Breast epithelium (tissue), 4 donors: ENCODE data around the gene PRKX. TPM values are rescaled to one million over a fixed set of nuclear protein-coding genes. Genes with fewer than 3 reads are reported as not detected.
"Not testable (repeated sequence)": the region's sequence is repeated elsewhere in the genome, so short reads cannot be mapped to it uniquely, and the experiment has no call there.

Experiments
- DNase-seq, 2 donors: peaks; one replicate each; pipeline ENCODE4 v3.0.0-alpha.2; 2019; ENCODE audit warnings: low spot score in 2 of 2
- H3K27ac ChIP-seq, 2 donors: fragments of 200-600 bp; sonication (generic) in 1 of 2; one replicate each; pipeline ENCODE4 v1.5.1; 2016 to 2019; ENCODE audit warnings: mild to moderate bottlenecking in 1 of 2
- H3K27me3 ChIP-seq, 2 donors: fragments of 200-600 bp; sonication (generic) in 1 of 2; one replicate each; pipeline versions ENCODE4 v1.5.1 to v1.6.0; 2017 to 2019; ENCODE audit warnings: control low read depth in 1 of 2, mild to moderate bottlenecking in 1 of 2
- H3K36me3 ChIP-seq: fragments of 200-600 bp; one replicate; pipeline ENCODE4 v1.5.1; 2019
- H3K4me1 ChIP-seq, 2 donors: fragments of 200-600 bp; sonication (generic); one replicate each; pipeline ENCODE4 v1.5.1; 2016 to 2019; ENCODE audit warnings: control low read depth in 1 of 2
- H3K4me3 ChIP-seq, 3 donors: fragments of 200-600 bp; sonication (generic); 1 replicate in 2 of 3; 2 replicates in 1 of 3; pipeline ENCODE4 v1.5.1; 2016 to 2019; ENCODE audit warnings: mild to moderate bottlenecking in 3 of 3, moderate library complexity in 2 of 3
- H3K9me3 ChIP-seq, 2 donors: fragments of 200-600 bp; sonication (generic) in 1 of 2; one replicate each; pipeline ENCODE4 v1.5.1; 2016 to 2019; ENCODE audit warnings: control low read depth in 1 of 2
- CTCF ChIP-seq, 3 donors: fragments of 450-650 bp; IDR thresholded peaks; one replicate each; pipeline ENCODE4 v1.5.1; 2016 to 2017; ENCODE audit warnings: antibody characterized with exemption in 3 of 3, mild to moderate bottlenecking in 3 of 3, moderate library complexity in 3 of 3
- POLR2A ChIP-seq: fragments of 450-650 bp; IDR thresholded peaks from one replicate; pipeline ENCODE4 v1.6.1; 2016; ENCODE audit warnings: antibody characterized with exemption, mild to moderate bottlenecking, moderate library complexity
- POLR2AphosphoS5 ChIP-seq, 3 donors: sonication (generic); formaldehyde crosslinking; IDR thresholded peaks; one replicate each; pipeline ENCODE4 v1.6.1; 2017; ENCODE audit warnings: antibody characterized with exemption in 3 of 3
- intact Hi-C: fragments of 100-400 bp; cut with DNase I; formaldehyde crosslinking; loops from one replicate; pipeline ENCODE4 v1.15.1; 2023; ENCODE audit warnings: low total_unique reads
- total RNA-seq, 3 donors: library from RNA; depleted of rRNA; stranded (reverse); fragments of >200 nt; gene quantifications; one replicate each; pipeline ENCODE4 v1.1.0, GENCODE V29; 2016

PRKX gene
- total RNA-seq, 3 donors from 2014 or later, result 9.4 to 28.5 (median 27.1) TPM

GRCh38 chrX:3738509-3738908, 25.1 kb upstream of the PRKX start:
- H3K36me3 ChIP-seq, result no peaks in the 10 kb centered on the region
- H3K4me3 ChIP-seq, result no peak overlapping the region
- TF ChIP-seq POLR2AphosphoS5 (IDR thresholded peaks at IDR 0.05) (no peak), POLR2A (no peak), CTCF (IDR thresholded peaks at IDR 0.05) (no peak)
- H3K27ac ChIP-seq, result no peak overlapping the region
- intact Hi-C loops, result no loop called here
- peaks cover 0 to 2% of the 10 kb centered on the region in 2 donors for H3K27me3 ChIP-seq
- DNase-seq, result no peak
- H3K9me3 ChIP-seq, result peaks cover 0 to 10% of the 10 kb centered on the region in 2 donors
- no peaks in the 10 kb centered on the region for H3K4me1 ChIP-seq

GRCh38 chrX:3736536-3736935, 23.1 kb upstream of the PRKX start:
- H3K27me3 ChIP-seq, H3K9me3 ChIP-seq, H3K36me3 ChIP-seq, H3K4me3 ChIP-seq, intact Hi-C loops, DNase-seq, H3K27ac ChIP-seq, H3K4me1 ChIP-seq: not testable (repeated sequence)

GRCh38 chrX:3735891-3736290, 22.4 kb upstream of the PRKX start:
- H3K4me3 ChIP-seq, H3K36me3 ChIP-seq, H3K4me1 ChIP-seq, intact Hi-C loops, DNase-seq, H3K27ac ChIP-seq, H3K9me3 ChIP-seq, H3K27me3 ChIP-seq: not testable (repeated sequence)

- DNase-seq, result not testable (repeated sequence)
Measured at GRCh38 chrX:3734456-3734855, 21.0 kb upstream of the PRKX start.

GRCh38 chrX:3733043-3733430, 19.6 kb upstream of the PRKX start:
- Histone ChIP-seq H3K27ac (no peak overlapping the region), H3K9me3 (no peaks in the 10 kb centered on the region), H3K4me3 (no peak overlapping the region), H3K4me1 (no peaks in the 10 kb centered on the region), H3K36me3 (no peaks in the 10 kb centered on the region), H3K27me3 (peaks cover 0 to 2% of the 10 kb centered on the region in 2 donors)
- intact Hi-C loops, result no loop called here
- DNase-seq, result no peak
- TF ChIP-seq POLR2AphosphoS5 (IDR thresholded peaks at IDR 0.05), result no peak
- no peak for TF ChIP-seq CTCF (IDR thresholded peaks at IDR 0.05)
- TF ChIP-seq POLR2A, result no peak

More at GRCh38 chrX:3734456-3734855, 21.0 kb upstream of the PRKX start:
- H3K27ac ChIP-seq, H3K4me3 ChIP-seq, H3K27me3 ChIP-seq, H3K4me1 ChIP-seq, H3K9me3 ChIP-seq, intact Hi-C loops, H3K36me3 ChIP-seq: not testable (repeated sequence)

GRCh38 chrX:3732326-3733042, 19.0 kb upstream of the PRKX start:
- H3K9me3 ChIP-seq, intact Hi-C loops, H3K4me3 ChIP-seq, H3K27me3 ChIP-seq, H3K27ac ChIP-seq, DNase-seq, H3K4me1 ChIP-seq, H3K36me3 ChIP-seq: not testable (repeated sequence)

- H3K9me3 ChIP-seq, result no peaks in the 10 kb centered on the region
- TF ChIP-seq CTCF (IDR thresholded peaks at IDR 0.05) (no peak), POLR2A (no peak), POLR2AphosphoS5 (IDR thresholded peaks at IDR 0.05) (no peak)
- intact Hi-C loops, result no loop called here
- no peaks in the 10 kb centered on the region for H3K36me3 ChIP-seq
- H3K27ac ChIP-seq, result no peak overlapping the region
- no peaks in the 10 kb centered on the region for H3K4me1 ChIP-seq
- no peaks in the 10 kb centered on the region for H3K27me3 ChIP-seq
- no peak for DNase-seq
- no peak overlapping the region for H3K4me3 ChIP-seq
Measured at GRCh38 chrX:3728454-3728853, 15.0 kb upstream of the PRKX start.

GRCh38 chrX:3723460-3723859, 10.0 kb upstream of the PRKX start:
- intact Hi-C loops, H3K4me1 ChIP-seq, DNase-seq, H3K36me3 ChIP-seq, H3K27me3 ChIP-seq, H3K27ac ChIP-seq, H3K9me3 ChIP-seq, H3K4me3 ChIP-seq: not testable (repeated sequence)
